ENCODE measurements around the gene EEF2.
"Not testable (repeated sequence)": the region's sequence is repeated elsewhere in the genome, so short reads cannot be mapped to it uniquely, and the experiment has no call there.

DNA sequence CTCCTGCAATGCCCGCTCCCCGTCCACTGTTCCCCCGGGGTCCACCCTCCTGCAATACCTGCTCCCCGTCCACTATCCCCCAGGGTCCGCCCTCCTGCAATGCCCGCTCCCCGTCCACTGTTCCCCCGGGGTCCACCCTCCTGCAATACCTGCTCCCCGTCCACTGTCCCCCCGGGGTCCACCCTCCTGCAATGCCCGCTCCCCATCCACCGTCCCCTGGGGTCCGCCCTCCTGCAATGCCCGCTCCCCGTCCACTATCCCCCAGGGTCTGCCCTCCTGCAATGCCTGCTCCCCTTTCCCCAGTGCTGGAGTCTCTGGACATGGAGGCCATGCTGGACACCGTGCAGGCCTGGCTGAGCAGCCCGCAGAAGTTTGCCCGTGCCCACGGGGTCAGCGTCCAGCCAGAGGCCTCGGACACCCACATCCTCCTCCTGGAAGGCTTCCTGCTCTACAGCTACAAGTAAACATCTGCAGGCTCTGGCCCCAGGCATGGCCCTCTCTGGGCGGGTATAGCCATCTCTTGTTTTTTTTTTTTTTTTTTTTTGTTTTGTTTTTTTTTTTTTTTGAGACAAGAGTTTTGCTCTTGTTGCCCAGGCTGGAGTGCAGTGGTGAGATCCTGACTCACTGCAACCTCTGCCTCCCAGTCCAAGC lies 46.8 kb downstream of the EEF2 start:
- TF ChIP-seq, protein P1, sequence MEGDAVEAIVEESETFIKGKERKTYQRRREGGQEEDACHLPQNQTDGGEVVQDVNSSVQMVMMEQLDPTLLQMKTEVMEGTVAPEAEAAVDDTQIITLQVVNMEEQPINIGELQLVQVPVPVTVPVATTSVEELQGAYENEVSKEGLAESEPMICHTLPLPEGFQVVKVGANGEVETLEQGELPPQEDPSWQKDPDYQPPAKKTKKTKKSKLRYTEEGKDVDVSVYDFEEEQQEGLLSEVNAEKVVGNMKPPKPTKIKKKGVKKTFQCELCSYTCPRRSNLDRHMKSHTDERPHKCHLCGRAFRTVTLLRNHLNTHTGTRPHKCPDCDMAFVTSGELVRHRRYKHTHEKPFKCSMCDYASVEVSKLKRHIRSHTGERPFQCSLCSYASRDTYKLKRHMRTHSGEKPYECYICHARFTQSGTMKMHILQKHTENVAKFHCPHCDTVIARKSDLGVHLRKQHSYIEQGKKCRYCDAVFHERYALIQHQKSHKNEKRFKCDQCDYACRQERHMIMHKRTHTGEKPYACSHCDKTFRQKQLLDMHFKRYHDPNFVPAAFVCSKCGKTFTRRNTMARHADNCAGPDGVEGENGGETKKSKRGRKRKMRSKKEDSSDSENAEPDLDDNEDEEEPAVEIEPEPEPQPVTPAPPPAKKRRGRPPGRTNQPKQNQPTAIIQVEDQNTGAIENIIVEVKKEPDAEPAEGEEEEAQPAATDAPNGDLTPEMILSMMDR (IDR thresholded peaks at IDR 0.05; ENCODE audit: low read depth, low read length, missing input control), result not testable (repeated sequence)
- TF ChIP-seq YY1 (IDR thresholded peaks at IDR 0.05), result not testable (repeated sequence)
